H1 (cell line): ENCODE results near the gene ZNF385D. TPM values are rescaled to one million over a fixed set of nuclear protein-coding genes. Genes with fewer than 3 reads are reported as not detected.

Experiments
- CTCF ChIA-PET: fragments of 300-600 bp; sonication (Branson Sonifier 250); formaldehyde crosslinking; loops from one replicate; lab custom pipeline; 2021; ENCODE audit not compliant: partially characterized antibody; lab: Charles Lee
- POLR2A ChIA-PET: fragments of 300-600 bp; sonication (Branson Sonifier 250); formaldehyde crosslinking; loops from one replicate; lab custom pipeline; 2021; ENCODE audit warnings: inconsistent platforms; ENCODE audit not compliant: partially characterized antibody; lab: Charles Lee
- DNase-seq, 2 experiments: peaks; one replicate each; pipeline versions ENCODE4 v3.0.0 to v3.0.0-alpha.2; 2010 to 2022; ENCODE audit warnings: low spot score in 2 of 2, low read depth in 1 of 2, mixed read lengths in 1 of 2
- FAIRE-seq: peaks from 2 replicates; lab custom pipeline; 2011; peaks lifted over from hg19 to GRCh38; lab: Jason Lieb, UNC
- H2AFZ ChIP-seq: 2 replicates; pipeline ENCODE4 v1.8.1; 2012; ENCODE audit warnings: low read length, inconsistent platforms
- H2AK5ac ChIP-seq: 2 replicates; pipeline ENCODE4 v1.6.1; 2013; ENCODE audit warnings: low read depth, low read length
- H2BK120ac ChIP-seq: replicated peaks from 2 replicates; pipeline ENCODE3; 2013; ENCODE audit warnings: low read depth, low read length, inconsistent platforms
- H2BK12ac ChIP-seq: 2 replicates; pipeline ENCODE4 v1.6.1; 2013; ENCODE audit warnings: low read depth, low read length
- H2BK15ac ChIP-seq: 2 replicates; pipeline ENCODE4 v1.6.1; 2013; ENCODE audit warnings: low read length
- H2BK20ac ChIP-seq: 2 replicates; pipeline ENCODE4 v1.6.1; 2013; ENCODE audit warnings: low read length
- H2BK5ac ChIP-seq: 2 replicates; pipeline ENCODE4 v1.6.1; 2013; ENCODE audit warnings: low read depth, low read length
- H3K14ac ChIP-seq: 2 replicates; pipeline ENCODE4 v1.6.1; 2013; ENCODE audit warnings: inconsistent platforms; ENCODE audit not compliant: insufficient read length
- H3K18ac ChIP-seq: 2 replicates; pipeline ENCODE4 v1.6.1; 2013; ENCODE audit warnings: low read length; ENCODE audit errors: extremely low read depth
- H3K23ac ChIP-seq: 2 replicates; pipeline ENCODE4 v1.6.1; 2013; ENCODE audit warnings: inconsistent platforms; ENCODE audit not compliant: insufficient read length
- H3K23me2 ChIP-seq: 2 replicates; pipeline ENCODE4 v1.6.1; 2013; ENCODE audit warnings: low read depth, low read length
- H3K27ac ChIP-seq: 2 replicates; pipeline ENCODE4 v1.6.1; 2011; ENCODE audit warnings: low read depth, low read length, inconsistent platforms
- H3K27me3 ChIP-seq, 4 experiments: replicated peaks in 1 of 4; 1 replicate in 1 of 4; 2 replicates in 3 of 4; pipeline versions ENCODE4 v1.6.1 to v1.8.1; 2011 to 2013; ENCODE audit warnings: low read length in 3 of 4, mild to moderate bottlenecking in 3 of 4, inconsistent platforms in 2 of 4, mixed read lengths in 2 of 4, moderate library complexity in 1 of 4; ENCODE audit not compliant: control insufficient read depth in 3 of 4, insufficient read depth in 3 of 4; ENCODE audit errors: extremely low read depth in 1 of 4
- H3K36me3 ChIP-seq, 4 experiments: 2 replicates each; pipeline versions ENCODE4 v1.6.1 to v1.8.1; 2011 to 2013; ENCODE audit warnings: mild to moderate bottlenecking in 4 of 4, low read length in 3 of 4, moderate library complexity in 2 of 4, control low read depth in 1 of 4, inconsistent platforms in 1 of 4; ENCODE audit not compliant: insufficient read depth in 4 of 4, control insufficient read depth in 2 of 4
- H3K4ac ChIP-seq: replicated peaks from 2 replicates; pipeline ENCODE3; 2013; ENCODE audit warnings: low read length, low read depth, mixed read lengths, inconsistent platforms; ENCODE audit not compliant: insufficient read length
- H3K4me1 ChIP-seq, 4 experiments: replicated peaks in 1 of 4; 1 replicate in 1 of 4; 2 replicates in 3 of 4; pipeline versions ENCODE4 v1.6.1 to v1.8.1; 2011 to 2013; ENCODE audit warnings: low read length in 3 of 4, inconsistent platforms in 2 of 4, mixed read lengths in 1 of 4; ENCODE audit not compliant: insufficient read depth in 4 of 4, control insufficient read depth in 3 of 4
- H3K4me2 ChIP-seq, 2 experiments: 2 replicates each; pipeline versions ENCODE4 v1.6.1 to v1.8.1; 2011 to 2013; ENCODE audit warnings: low read depth in 2 of 2, low read length in 2 of 2, control low read depth in 1 of 2, inconsistent platforms in 1 of 2, mild to moderate bottlenecking in 1 of 2; ENCODE audit not compliant: insufficient read depth in 1 of 2
- H3K4me3 ChIP-seq, 4 experiments: fragments of 200-600, 300-600 bp in 1 of 4; sonication (generic), shearing (Covaris generic), sonication (Bioruptor Twin) in 1 of 4; 2 replicates each; pipeline versions ENCODE4 v1.5.1 to v1.8.1; 2011 to 2016; ENCODE audit warnings: low read length in 4 of 4, low read depth in 3 of 4, control low read depth in 2 of 4, inconsistent platforms in 2 of 4, mild to moderate bottlenecking in 2 of 4, mixed read lengths in 1 of 4, moderate library complexity in 1 of 4; ENCODE audit not compliant: insufficient read depth in 2 of 4; ENCODE audit errors: extremely low read depth in 1 of 4
- H3K56ac ChIP-seq: replicated peaks from 2 replicates; pipeline ENCODE3; 2013; ENCODE audit warnings: low read depth, mild to moderate bottlenecking, mixed read lengths, low read length, inconsistent platforms; ENCODE audit not compliant: insufficient read length
- H3K79me1 ChIP-seq: 2 replicates; pipeline ENCODE4 v1.6.1; 2013; ENCODE audit warnings: low read depth, low read length, control low read depth
- H3K79me2 ChIP-seq, 2 experiments: 2 replicates each; pipeline versions ENCODE4 v1.6.1 to v1.8.1; 2012 to 2013; ENCODE audit warnings: low read length in 2 of 2, mild to moderate bottlenecking in 2 of 2, inconsistent platforms in 1 of 2; ENCODE audit not compliant: insufficient read depth in 2 of 2, control insufficient read depth in 1 of 2
- H3K9ac ChIP-seq, 4 experiments: replicated peaks in 1 of 4; 1 replicate in 1 of 4; 2 replicates in 3 of 4; pipeline versions ENCODE4 v1.6.1 to v1.8.1; 2011 to 2013; ENCODE audit warnings: low read depth in 3 of 4, low read length in 3 of 4, control low read depth in 2 of 4, mild to moderate bottlenecking in 2 of 4, moderate library complexity in 2 of 4, inconsistent platforms in 1 of 4; ENCODE audit errors: extremely low read depth in 1 of 4
- H3K9me3 ChIP-seq, 2 experiments: 2 replicates each; pipeline versions ENCODE4 v1.6.1 to v1.8.1; 2012 to 2013; ENCODE audit warnings: mild to moderate bottlenecking in 2 of 2, moderate library complexity in 2 of 2, control low read depth in 1 of 2, inconsistent platforms in 1 of 2, low read depth in 1 of 2, low read length in 1 of 2, mixed read lengths in 1 of 2; ENCODE audit not compliant: insufficient read depth in 2 of 2
- H4K20me1 ChIP-seq, 2 experiments: replicated peaks in 1 of 2; 2 replicates each; pipeline versions ENCODE3 to v1.8.1; 2011 to 2013; ENCODE audit warnings: inconsistent platforms in 2 of 2, low read length in 2 of 2, mild to moderate bottlenecking in 1 of 2; ENCODE audit not compliant: insufficient read depth in 2 of 2, control insufficient read depth in 1 of 2
- H4K5ac ChIP-seq: 2 replicates; pipeline ENCODE4 v1.6.1; 2013; ENCODE audit warnings: low read length, low read depth, mixed read lengths, inconsistent platforms; ENCODE audit not compliant: insufficient read length
- H4K8ac ChIP-seq: 2 replicates; pipeline ENCODE4 v1.8.0; 2013; ENCODE audit warnings: mild to moderate bottlenecking, moderate library complexity, low read length, inconsistent platforms; ENCODE audit not compliant: insufficient read depth; ENCODE audit errors: extremely low read depth
- H4K91ac ChIP-seq: replicated peaks from 2 replicates; pipeline ENCODE3; 2013; ENCODE audit warnings: low read length, mixed read lengths, inconsistent platforms; ENCODE audit not compliant: insufficient read length
- CBX8 ChIP-seq: fragments of 300-800, 300-1000 bp; sonication (generic); IDR thresholded peaks from 2 replicates; pipeline ENCODE4 v1.7.1; 2016; ENCODE audit warnings: low read depth, low read length, borderline replicate concordance
- RAD21 ChIP-seq, 2 experiments: IDR thresholded peaks in 1 of 2; conservative IDR thresholded peaks in 1 of 2; 2 replicates each; pipeline ENCODE4 v1.6.1; 2011; ENCODE audit warnings: low read depth in 2 of 2, low read length in 2 of 2, improper control_type of control experiment in 1 of 2, inconsistent platforms in 1 of 2, mild to moderate bottlenecking in 1 of 2, moderate library complexity in 1 of 2
- RNF2 ChIP-seq: fragments of 200-900, 300-1000 bp; sonication (generic); IDR thresholded peaks from 2 replicates; pipeline ENCODE4 v1.7.1; 2016; ENCODE audit warnings: borderline replicate concordance, low read depth, mild to moderate bottlenecking, antibody characterized with exemption, low read length; ENCODE audit not compliant: poor library complexity, severe bottlenecking; ENCODE audit errors: missing control alignments
- SUZ12 ChIP-seq: fragments of 200-600 bp; sonication (generic); IDR thresholded peaks from 2 replicates; pipeline ENCODE4 v1.6.1; 2012; ENCODE audit warnings: mild to moderate bottlenecking, inconsistent platforms, low read length, moderate library complexity, mixed read lengths
- TBP ChIP-seq: IDR thresholded peaks from 2 replicates; pipeline ENCODE4 v1.6.1; 2011; ENCODE audit warnings: low read depth, low read length, improper control_type of control experiment
- TCF12 ChIP-seq: IDR thresholded peaks from 2 replicates; pipeline ENCODE4 v1.6.1; 2011; ENCODE audit warnings: low read depth, mild to moderate bottlenecking, low read length
- WGBS, 2 experiments: shearing (Covaris generic) in 1 of 2; methylation state at CpG; one replicate each; pipeline versions ENCODE4 v1.1.6 to v1.1.7; 2013 to 2015; ENCODE audit warnings: low lambda C conversion rate in 2 of 2, mixed read lengths in 2 of 2, inconsistent platforms in 1 of 2, low coverage in 1 of 2, missing lambda C conversion rate in 1 of 2; ENCODE audit not compliant: insufficient replicate concordance in 2 of 2, insufficient coverage in 1 of 2, insufficient read length in 1 of 2; ENCODE audit errors: extremely low coverage in 1 of 2, missing lambda C conversion rate in 1 of 2; 5-methylcytosine and 5-hydroxymethylcytosine counted together
- polyA plus RNA-seq, 7 experiments: library from polyadenylated mRNA; depleted of rRNA in 3 of 7; stranded (reverse) in 5 of 7; unstranded in 2 of 7; fragments of >200 nt in 5 of 7; fragments of 200-250 nt in 2 of 7; gene quantifications; 1 replicate in 5 of 7; 2 replicates in 1 of 7; 4 replicates in 1 of 7; pipeline versions ENCODE4 v1.2.1 to v1.2.3, GENCODE V29; 2011 to 2013; ENCODE audit warnings: missing spikeins in 2 of 7, mixed read lengths in 2 of 7
- total RNA-seq: library from RNA; stranded (reverse); fragmentation: NEBNext Ultra II Directional; extraction: Animal tissue kit (Norgen Biotek cat#: 25700); gene quantifications from 2 replicates; pipeline ENCODE4 v1.2.1, GENCODE V29; 2021

The ZNF385D gene
- total and polyA plus RNA-seq, 2 of the 8 experiments (the other 6 are each of a cell fraction or from before 2014, with no cell fraction given) = 5.9 to 10.8 TPM

GRCh38 chr3:21798356-21799088, 47.5 kb upstream of the ZNF385D start:
- no peak overlapping the region for H2BK15ac ChIP-seq
- 96% methylated on average over 9 of the region's 9 CpGs; no CpG with 5 or more reads in 1 of the 2 experiments for WGBS, 2 experiments
- FAIRE-seq = no peak

More at GRCh38 chr3:21798356-21799088, 47.5 kb upstream of the ZNF385D start:
- H3K9ac ChIP-seq = no peak overlapping the region
- DNase-seq = no peak
- no peak overlapping the region for H3K56ac ChIP-seq
- H2BK20ac ChIP-seq = no peak overlapping the region
- no peak overlapping the region for H3K4me2 ChIP-seq
- no peaks in the 10 kb centered on the region for H3K23me2 ChIP-seq
- H2BK120ac ChIP-seq = no peak overlapping the region
- H3K27me3 ChIP-seq = no peaks in the 10 kb centered on the region
- TF ChIP-seq SUZ12 = no peak
- no peak for TF ChIP-seq TBP
- no peak for TF ChIP-seq RAD21 (IDR thresholded peaks at IDR 0.05 in 1 of 2, conservative IDR thresholded peaks at IDR 0.05 in 1 of 2; ENCODE audit: low read depth in 2 of 2, low read length in 2 of 2)
- no peak for TF ChIP-seq CBX8
- no peak for TF ChIP-seq RNF2
- TF ChIP-seq TCF12 = no peak
- H3K79me1 ChIP-seq = no peaks in the 10 kb centered on the region
- no peak overlapping the region for H3K23ac ChIP-seq
- H3K79me2 ChIP-seq = no peaks in the 10 kb centered on the region
- no peaks in the 10 kb centered on the region for H4K20me1 ChIP-seq
- no peak overlapping the region for H4K8ac ChIP-seq
- no peak overlapping the region for H3K18ac ChIP-seq
- H2BK5ac ChIP-seq = no peak overlapping the region
- no peak overlapping the region for H2AFZ ChIP-seq
- H3K4me1 ChIP-seq = no peaks in the 10 kb centered on the region
- no peak overlapping the region for H2AK5ac ChIP-seq
- H4K91ac ChIP-seq = no peak overlapping the region
- no peak overlapping the region for H3K4me3 ChIP-seq
- no peak overlapping the region for H4K5ac ChIP-seq
- H2BK12ac ChIP-seq = no peak overlapping the region
- no peaks in the 10 kb centered on the region for H3K9me3 ChIP-seq
- H3K36me3 ChIP-seq = no peaks in the 10 kb centered on the region
- H3K27ac ChIP-seq = no peak overlapping the region
- ChIA-PET CTCF (no interaction called here), POLR2A (no interaction called here)
- no peak overlapping the region for H3K14ac ChIP-seq
- no peak overlapping the region for H3K4ac ChIP-seq
